OCI-LY1 (cell line): ENCODE results near the gene UROC1.

Experiments
- EZH2 ChIP-seq: fragments of 200-600 bp; sonication (generic), shearing (Covaris generic); IDR thresholded peaks from 2 replicates; pipeline ENCODE4 v1.8.0; 2017; ENCODE audit warnings: borderline replicate concordance, mixed run types, mild to moderate bottlenecking, antibody characterized with exemption, low read length, moderate library complexity, mixed read lengths
- TF ChIP-seq, protein P1 (sequence below): fragments of 200-600 bp; sonication (generic), shearing (Covaris generic); IDR thresholded peaks from 2 replicates; pipeline ENCODE4 v1.5.1; 2017; ENCODE audit warnings: mild to moderate bottlenecking, antibody characterized with exemption, low read length, moderate library complexity, mixed read lengths

DNA sequence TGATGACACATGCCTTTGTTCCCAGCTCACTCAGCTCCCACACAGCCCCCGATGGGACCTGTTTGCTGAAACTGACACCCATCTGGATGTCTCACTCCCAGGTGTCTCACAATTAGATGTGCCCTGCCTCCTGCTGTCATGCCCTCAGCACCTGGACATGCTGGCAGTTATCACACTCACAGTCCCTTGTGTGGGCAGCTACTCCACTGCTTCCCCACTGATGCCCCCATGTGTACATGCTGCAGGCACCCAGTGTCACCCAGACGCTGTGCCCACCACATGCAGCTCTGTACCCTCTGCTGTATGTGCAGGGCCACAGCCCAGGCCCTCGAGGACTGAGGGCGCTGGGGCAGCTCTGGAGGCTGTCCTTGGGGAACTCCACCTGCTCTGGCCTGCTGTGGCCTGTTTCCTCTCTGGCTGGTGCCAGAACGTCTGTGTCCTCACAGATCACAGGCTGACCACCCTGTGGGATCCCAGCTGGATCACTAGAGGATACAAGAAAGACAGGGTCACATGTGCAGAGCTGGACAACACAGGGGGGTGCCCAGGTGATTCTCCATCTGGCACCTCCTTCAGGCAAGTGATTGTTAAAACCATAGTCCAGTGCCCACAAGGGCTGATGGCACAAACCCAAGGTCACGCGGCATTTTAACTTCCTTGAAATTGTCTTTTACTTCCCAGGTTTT lies 27.2 kb upstream of the UROC1 start:
- TF ChIP-seq, protein P1, sequence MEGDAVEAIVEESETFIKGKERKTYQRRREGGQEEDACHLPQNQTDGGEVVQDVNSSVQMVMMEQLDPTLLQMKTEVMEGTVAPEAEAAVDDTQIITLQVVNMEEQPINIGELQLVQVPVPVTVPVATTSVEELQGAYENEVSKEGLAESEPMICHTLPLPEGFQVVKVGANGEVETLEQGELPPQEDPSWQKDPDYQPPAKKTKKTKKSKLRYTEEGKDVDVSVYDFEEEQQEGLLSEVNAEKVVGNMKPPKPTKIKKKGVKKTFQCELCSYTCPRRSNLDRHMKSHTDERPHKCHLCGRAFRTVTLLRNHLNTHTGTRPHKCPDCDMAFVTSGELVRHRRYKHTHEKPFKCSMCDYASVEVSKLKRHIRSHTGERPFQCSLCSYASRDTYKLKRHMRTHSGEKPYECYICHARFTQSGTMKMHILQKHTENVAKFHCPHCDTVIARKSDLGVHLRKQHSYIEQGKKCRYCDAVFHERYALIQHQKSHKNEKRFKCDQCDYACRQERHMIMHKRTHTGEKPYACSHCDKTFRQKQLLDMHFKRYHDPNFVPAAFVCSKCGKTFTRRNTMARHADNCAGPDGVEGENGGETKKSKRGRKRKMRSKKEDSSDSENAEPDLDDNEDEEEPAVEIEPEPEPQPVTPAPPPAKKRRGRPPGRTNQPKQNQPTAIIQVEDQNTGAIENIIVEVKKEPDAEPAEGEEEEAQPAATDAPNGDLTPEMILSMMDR: no peak
- no peak for TF ChIP-seq EZH2
